HG03575 (cell line): ENCODE results near the gene C8A.

Experiments used
- ATAC-seq: cut with Tn5 transposase; IDR thresholded peaks from one replicate; pipeline ENCODE4 v1.9.1; 2021; ENCODE audit not compliant: unreplicated experiment, insufficient number of reproducible peaks, low FRiP score; ENCODE audit errors: extremely low read depth

C8A gene

DNA sequence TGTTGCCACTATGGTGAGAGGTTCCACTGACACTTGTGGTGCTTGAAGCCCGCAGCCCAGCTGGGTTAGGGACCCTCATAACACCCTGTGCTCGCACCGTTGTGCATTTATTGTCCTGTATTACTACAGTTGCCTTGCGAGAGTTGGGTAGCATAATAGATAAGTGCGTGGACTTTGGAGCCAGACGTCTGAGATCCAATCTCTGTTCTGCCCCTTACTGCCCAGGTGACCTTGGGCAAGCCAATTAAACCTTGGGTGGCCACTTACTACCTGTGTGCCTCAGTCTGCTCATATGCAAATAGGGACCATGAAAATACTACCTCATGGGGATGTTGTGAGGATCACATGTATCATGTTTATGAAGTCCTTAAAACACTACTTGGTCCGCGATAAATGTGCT is 97.9 kb downstream of the C8A start:
- no peak for ATAC-seq

DNA sequence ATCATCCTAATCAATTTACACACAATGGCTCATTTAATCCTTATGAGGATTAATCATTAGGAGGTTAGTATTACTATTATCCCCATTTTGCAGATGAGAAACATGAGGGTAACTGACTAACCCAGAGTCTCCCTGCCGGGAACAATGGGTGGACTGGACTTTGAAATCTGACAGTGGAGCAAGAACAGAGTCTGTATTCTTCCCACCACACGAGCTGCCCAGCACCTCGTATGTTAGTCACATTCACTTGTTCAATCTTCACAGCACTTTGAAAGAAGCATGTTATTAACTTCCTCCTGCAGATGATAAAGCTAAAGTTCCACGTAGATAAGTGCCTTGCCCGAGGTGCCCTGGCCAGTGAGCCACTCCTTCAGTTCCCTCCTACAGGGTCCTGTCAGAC is 98.8 kb downstream of the C8A start:
- ATAC-seq = no peak

DNA sequence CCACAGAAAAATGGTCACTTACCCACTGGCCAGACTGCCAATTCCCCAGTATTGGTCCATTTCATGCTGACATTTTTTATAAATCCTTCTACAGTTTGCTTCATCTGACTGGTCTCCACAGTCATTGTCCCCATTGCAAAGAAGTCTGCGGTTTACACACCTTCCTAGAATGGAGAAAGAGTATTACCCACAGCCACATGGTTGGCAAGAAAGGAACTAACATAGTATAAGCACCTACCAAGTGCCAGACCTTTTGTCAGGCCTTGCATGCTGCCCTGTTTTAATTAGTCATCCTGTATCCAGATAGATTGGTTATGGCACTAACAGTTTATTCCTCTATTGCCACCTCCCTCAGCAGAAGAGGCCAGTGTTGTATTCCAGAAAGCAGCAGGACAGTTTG is 100.1 kb downstream of the C8A start:
- no peak for ATAC-seq

DNA sequence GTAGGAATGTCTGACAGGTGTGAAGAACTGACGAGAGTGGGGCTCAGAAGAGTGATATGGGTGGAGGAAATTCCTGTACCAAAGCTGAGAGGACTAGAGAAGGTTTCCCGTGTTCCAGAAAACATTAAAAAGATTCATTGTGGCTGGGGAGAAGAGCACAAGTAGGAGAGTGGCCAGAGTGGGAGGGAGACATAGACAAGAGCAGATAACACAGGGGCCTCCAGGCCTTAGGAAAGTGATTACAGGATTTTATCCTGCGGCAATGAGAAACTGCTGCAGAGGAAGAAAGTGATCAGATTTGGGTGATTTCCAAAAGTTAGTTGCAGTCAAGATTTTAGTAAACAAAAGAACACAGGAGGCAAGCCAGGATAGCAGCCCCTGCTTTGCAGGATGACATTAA is 103.3 kb downstream of the C8A start:
- no peak for ATAC-seq

DNA sequence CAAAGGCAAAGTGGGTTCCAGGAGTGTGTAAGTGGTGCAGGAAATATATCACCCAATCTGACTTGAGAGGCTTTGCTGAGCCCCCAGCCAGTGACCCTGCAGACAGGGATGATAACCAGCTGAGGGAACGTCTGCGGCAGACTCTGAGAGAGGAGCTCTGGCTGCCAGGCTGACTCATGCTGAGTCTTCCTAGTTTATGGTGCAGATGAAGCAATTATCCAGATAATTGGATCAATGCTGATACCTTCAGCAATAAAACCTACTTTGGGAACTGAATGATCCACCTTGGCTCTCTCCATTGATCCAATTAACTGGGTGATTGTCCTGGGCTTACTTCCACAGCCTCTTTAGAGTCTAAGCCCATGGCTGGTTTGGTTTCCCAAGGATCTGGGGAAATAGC is 103.9 kb downstream of the C8A start:
- ATAC-seq = no peak

DNA sequence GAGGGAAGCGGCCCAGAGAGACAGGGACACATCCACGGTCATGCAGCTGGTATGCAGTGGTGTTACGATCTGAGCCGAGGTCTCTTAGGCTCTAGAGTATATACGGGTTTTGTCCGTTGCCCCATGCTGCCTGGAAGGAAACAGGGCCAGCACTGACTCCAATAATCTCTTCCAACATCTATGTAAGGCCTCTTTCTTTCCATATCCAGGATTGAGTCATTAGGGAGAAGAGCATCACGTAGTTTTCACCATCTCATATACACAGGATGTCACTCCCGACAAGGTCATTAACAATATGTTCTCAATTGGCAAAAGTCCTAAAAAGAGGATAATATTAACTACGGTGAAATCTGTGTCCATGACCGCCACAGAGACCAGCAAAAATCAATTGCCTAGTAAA is 106.8 kb downstream of the C8A start:
- no peak for ATAC-seq

DNA sequence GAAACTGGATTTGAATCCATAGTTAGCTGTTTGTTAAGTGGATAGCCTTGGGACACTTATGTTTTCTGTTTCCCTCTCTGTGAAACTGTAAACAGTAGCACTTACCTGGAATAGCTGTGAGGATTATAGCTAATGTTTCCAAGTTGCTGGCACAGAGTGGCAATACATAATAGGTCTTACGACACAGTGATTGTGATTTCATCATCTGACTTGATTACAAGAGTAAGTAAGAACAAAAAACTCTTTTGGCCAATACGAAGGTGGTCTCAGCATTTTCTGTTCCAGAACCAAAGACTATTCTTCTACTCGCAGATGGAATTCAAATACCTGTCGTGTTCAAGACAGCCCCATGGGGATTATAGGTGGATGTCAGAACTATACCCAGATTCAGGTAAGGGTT is 109.1 kb downstream of the C8A start:
- ATAC-seq = no peak

DNA sequence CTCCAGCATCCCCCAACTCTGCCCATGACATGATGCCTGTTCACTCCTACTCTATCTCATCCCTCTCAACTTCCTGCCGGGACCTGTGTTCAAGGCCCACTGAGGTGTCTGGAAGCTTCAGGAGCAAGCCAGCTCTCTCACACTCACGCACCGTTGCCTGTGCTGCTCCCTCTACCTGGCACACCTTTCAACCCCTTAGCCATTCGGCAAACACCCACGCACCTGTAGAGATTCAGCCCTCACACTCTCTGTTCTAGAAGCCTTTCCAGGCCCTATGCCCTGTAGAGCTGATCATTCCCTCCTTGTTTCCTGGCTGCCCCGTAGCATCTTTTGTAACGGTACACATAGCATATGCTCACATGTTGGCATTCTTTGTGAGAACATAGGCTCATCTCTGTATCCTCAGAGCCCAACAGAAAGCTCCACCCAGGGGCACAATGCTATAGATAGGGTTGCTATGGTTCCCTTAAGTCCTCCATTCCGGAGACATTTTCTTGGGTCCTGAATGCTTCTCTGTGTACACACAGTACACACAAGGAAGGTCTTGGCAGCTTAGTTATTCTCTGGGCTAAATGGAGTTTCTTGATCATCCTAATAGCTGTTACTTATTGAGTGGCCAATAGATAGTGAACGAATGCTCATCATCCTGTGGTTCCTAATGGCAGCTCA is 109.9 kb downstream of the C8A start:
- no peak for ATAC-seq

DNA sequence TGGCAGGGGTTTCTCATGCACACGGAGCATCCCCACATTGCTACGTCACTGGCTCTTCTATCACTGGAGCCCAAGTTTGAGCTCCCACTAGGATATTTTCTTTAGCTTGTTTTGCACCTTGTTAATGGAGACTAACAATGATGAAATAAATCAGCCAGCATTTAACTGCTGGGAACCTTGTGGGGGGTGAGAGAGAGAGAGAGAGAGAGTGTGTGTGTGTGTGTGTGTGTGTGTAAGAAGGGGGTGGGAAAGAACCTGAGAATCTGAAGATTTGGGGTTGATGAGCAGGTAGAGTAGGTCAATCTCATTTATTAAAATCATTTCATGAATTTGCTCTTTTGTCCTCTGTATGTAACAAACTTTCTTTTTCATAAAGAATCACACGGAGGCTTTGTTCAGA is 110.6 kb downstream of the C8A start:
- ATAC-seq = no peak

DNA sequence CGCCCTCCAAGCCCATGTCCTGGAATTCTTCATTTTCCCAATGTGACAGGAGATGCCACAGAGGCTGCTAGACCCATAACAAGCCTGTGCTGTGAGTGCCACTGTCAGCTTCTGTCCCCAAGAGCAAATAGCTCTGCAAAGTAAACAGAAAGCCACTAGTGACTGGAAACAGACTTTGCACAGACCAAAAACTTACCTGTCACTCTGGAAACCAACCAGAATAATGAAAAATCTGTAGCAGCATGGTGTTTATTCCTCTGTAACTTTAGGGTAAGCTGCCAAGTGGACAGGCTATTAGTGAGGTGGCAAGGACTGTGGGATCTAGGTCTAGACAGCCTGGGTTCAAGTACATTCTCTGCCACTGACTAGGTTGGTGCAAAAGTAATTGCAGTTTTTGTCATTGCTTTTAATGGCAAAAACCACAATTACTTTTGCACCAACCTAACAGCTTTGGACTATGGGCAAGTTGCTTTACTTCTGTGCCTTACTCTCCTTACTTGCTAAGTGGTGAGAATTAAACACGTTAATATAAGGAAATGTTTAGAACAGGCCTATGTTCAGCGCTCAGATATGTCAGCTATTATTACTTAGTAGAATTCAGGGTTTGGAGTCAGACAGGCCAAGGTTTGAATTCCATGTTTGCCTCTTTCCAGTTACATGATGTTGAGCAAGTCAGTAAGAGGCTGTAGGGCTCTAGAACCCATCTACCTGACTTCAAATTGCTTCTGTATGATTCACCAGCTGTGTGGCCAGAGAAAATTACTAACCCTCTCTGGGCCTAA is 111.5 kb downstream of the C8A start, which contains the start of gene C8B:
Gene C8B, minus strand, starts transcription at position 100 of the 782 bp plus-strand sequence. Its CDS starts 67 bp downstream, at position 33.
- no peak for ATAC-seq

DNA sequence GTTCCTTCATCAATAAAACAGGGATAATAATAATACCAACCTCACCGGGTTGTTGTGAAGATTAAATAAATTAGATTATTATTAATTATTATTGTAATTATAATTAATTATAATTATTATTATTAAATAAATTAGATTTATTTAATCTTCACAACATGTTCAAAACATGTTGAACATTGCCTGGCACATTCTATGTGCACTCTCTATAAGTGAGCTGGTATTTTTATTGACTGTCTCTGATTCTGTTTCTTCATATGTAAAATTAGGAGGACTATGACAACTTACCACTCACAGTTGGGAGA is 112.1 kb downstream of the C8A start:
- ATAC-seq = no peak

DNA sequence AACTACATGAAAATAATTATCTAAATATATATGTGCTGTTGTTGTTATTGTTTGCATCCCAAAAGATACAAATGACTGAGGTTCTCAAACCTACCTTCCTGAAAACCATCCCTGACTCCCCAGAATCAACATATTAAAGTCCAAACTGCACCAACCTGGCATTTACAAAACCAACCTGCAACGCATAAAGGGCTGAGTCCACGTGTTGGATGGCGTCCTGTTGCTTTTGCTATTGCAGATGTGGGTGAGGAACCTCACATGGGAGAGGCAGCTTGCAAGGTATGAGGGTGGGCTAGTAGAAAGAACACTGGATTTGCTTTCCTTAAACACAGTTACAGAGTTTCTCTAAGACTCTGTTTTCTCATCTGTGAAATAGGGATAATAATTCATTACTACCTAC is 112.8 kb downstream of the C8A start:
- no peak for ATAC-seq
